EH (cell line): ENCODE measurements around the gene RNU6-1.
A peak's percentile ranks its signal among the peaks of the same experiment; 100 is the strongest.

Experiments used
- DNase-seq: peaks from one replicate; pipeline ENCODE4 v3.0.0-alpha.2; 2015; ENCODE audit warnings: low read depth

The RNU6-1 gene

GRCh38 chr15:67857220-67857619 is 17.4 kb upstream of the RNU6-1 start:
- DNase-seq, result no peak

- no peak for DNase-seq
Measured at GRCh38 chr15:67855842-67856241, 16.0 kb upstream of the RNU6-1 start.

GRCh38 chr15:67854358-67854757 is 14.5 kb upstream of the RNU6-1 start:
- no peak for DNase-seq

- no peak for DNase-seq
Measured at GRCh38 chr15:67853454-67853853, 13.6 kb upstream of the RNU6-1 start.

GRCh38 chr15:67852418-67852817 is 12.6 kb upstream of the RNU6-1 start:
- no peak for DNase-seq

GRCh38 chr15:67850994-67851571 is 11.2 kb upstream of the RNU6-1 start:
- peak; percentile 40 for DNase-seq

- DNase-seq, result no peak
Measured at GRCh38 chr15:67850336-67850735, 10.5 kb upstream of the RNU6-1 start.

- no peak for DNase-seq
Measured at GRCh38 chr15:67849538-67849937, 9.7 kb upstream of the RNU6-1 start.

GRCh38 chr15:67845974-67846373 is 6.1 kb upstream of the RNU6-1 start:
- DNase-seq, result no peak

GRCh38 chr15:67843571-67844387 is 3.9 kb upstream of the RNU6-1 start:
- peak; percentile 80 for DNase-seq

GRCh38 chr15:67843092-67843501 is 3.3 kb upstream of the RNU6-1 start:
- DNase-seq, result no peak

- DNase-seq, result no peak
Measured at GRCh38 chr15:67841513-67841762, 1.6 kb upstream of the RNU6-1 start.

GRCh38 chr15:67840749-67841512 is 1.1 kb upstream of the RNU6-1 start:
- peak; percentile 54 for DNase-seq

GRCh38 chr15:67839499-67839928 is 331 bp downstream of the RNU6-1 start:
- peak; percentile 64 for DNase-seq

- DNase-seq, result peak; percentile 21
Measured at GRCh38 chr15:67838789-67839332, 984 bp downstream of the RNU6-1 start.

- DNase-seq, result no peak
Measured at GRCh38 chr15:67836955-67837354, 2.9 kb downstream of the RNU6-1 start.

- DNase-seq, result peak; percentile 52
Measured at GRCh38 chr15:67836477-67836876, 3.4 kb downstream of the RNU6-1 start.

GRCh38 chr15:67836134-67836455 is 3.8 kb downstream of the RNU6-1 start:
- DNase-seq, result peak; percentile 19

GRCh38 chr15:67835297-67836133 is 4.3 kb downstream of the RNU6-1 start:
- DNase-seq, result no peak

GRCh38 chr15:67834581-67835296 is 5.1 kb downstream of the RNU6-1 start:
- no peak for DNase-seq

GRCh38 chr15:67833710-67834511 is 5.9 kb downstream of the RNU6-1 start:
- DNase-seq, result peak; percentile 44
